Lung (tissue), 12 donors: ENCODE measurements around the gene EHMT2. TPM values are rescaled to one million over a fixed set of nuclear protein-coding genes. Genes with fewer than 3 reads are reported as not detected.

ENCODE experiments used
- ATAC-seq: fragments of 200-7000 bp; cut with Tn5 transposase; one replicate; pipeline ENCODE4 v1.9.1; 2020; ENCODE audit warnings: moderate number of reproducible peaks; ENCODE audit not compliant: insufficient read depth, low FRiP score
- DNase-seq, 3 donors: peaks; one replicate each; pipeline ENCODE4 v3.0.0-alpha.2; 2013 to 2017
- H3K27ac ChIP-seq, 2 donors: one replicate each; pipeline ENCODE4 v1.5.1; 2013; ENCODE audit warnings: mild to moderate bottlenecking in 2 of 2, moderate library complexity in 2 of 2, control low read depth in 1 of 2, inconsistent platforms in 1 of 2, low read depth in 1 of 2, low read length in 1 of 2
- H3K27me3 ChIP-seq, 3 donors: one replicate each; pipeline ENCODE4 v1.5.1; 2013; ENCODE audit warnings: low read length in 2 of 3; ENCODE audit not compliant: control insufficient read depth in 3 of 3, insufficient read depth in 3 of 3
- H3K36me3 ChIP-seq, 4 donors: one replicate each; pipeline ENCODE4 v1.5.1; 2013; ENCODE audit warnings: low read length in 4 of 4, mild to moderate bottlenecking in 1 of 4, moderate library complexity in 1 of 4; ENCODE audit not compliant: control insufficient read depth in 4 of 4, insufficient read depth in 4 of 4
- H3K4me1 ChIP-seq, 5 donors: one replicate each; pipeline ENCODE4 v1.5.1; 2013; ENCODE audit warnings: low read length in 5 of 5, mild to moderate bottlenecking in 2 of 5, moderate library complexity in 1 of 5; ENCODE audit not compliant: control insufficient read depth in 5 of 5, insufficient read depth in 5 of 5
- H3K4me3 ChIP-seq: one replicate; pipeline ENCODE4 v1.5.1; 2013; ENCODE audit warnings: mild to moderate bottlenecking, control low read depth, moderate library complexity
- H3K9ac ChIP-seq, 2 donors: one replicate each; pipeline ENCODE4 v1.5.1; 2013; ENCODE audit warnings: low read length in 2 of 2, control low read depth in 1 of 2; ENCODE audit not compliant: insufficient read depth in 1 of 2
- H3K9me3 ChIP-seq, 4 donors: one replicate each; pipeline ENCODE4 v1.5.1; 2013; ENCODE audit warnings: low read length in 3 of 4, mild to moderate bottlenecking in 1 of 4, moderate library complexity in 1 of 4; ENCODE audit not compliant: control insufficient read depth in 4 of 4, insufficient read depth in 3 of 4
- CTCF ChIP-seq: IDR thresholded peaks from 2 replicates; pipeline ENCODE4 v1.5.1; 2012; ENCODE audit warnings: mild to moderate bottlenecking; ENCODE audit errors: control extremely low read depth, extremely low read depth
- WGBS, 2 donors: extraction: QIAGEN DNeasy Blood & Tissue Kit; methylation state at CpG; one replicate each; pipeline ENCODE4 v1.1.7; 2013; 5-methylcytosine and 5-hydroxymethylcytosine counted together
- polyA plus RNA-seq, 2 donors: library from polyadenylated mRNA; stranded (reverse); fragments of 200-250 nt; gene quantifications; one replicate each; pipeline ENCODE4 v1.2.1, GENCODE V29; 2013
- total RNA-seq, 2 donors: library from RNA; depleted of rRNA in 1 of 2; stranded (reverse); fragments of >200 nt in 1 of 2; gene quantifications; one replicate each; pipeline ENCODE4 v1.2.1, GENCODE V29; 2014 to 2021
- donor health status: control.
- donor health status: control.
- donor health status: Bipolar disorder and iron deficiency.
- donor health status: healthy.
- donor health status: DM: yes; HTN: yes; CAD: no.

Gene EHMT2
- total and polyA plus RNA-seq, 4 donors = 21.2 to 43.4 (median 34.8) TPM

GRCh38 chr6:31900917-31901414 lies 3.5 kb upstream of the EHMT2 start:
- WGBS, 2 donors = 33 to 63% methylated on average over 29 of the region's 29 CpGs
- Histone ChIP-seq H3K4me1 (peaks cover 0 to 42% (median 9%) of the 10 kb centered on the region in 5 donors), H3K36me3 (no peaks in the 10 kb centered on the region), H3K27ac (peak overlapping the region in 1 of 2 donors; percentile 12), H3K4me3 (no peak overlapping the region), H3K9ac (no peak overlapping the region), H3K9me3 (no peaks in the 10 kb centered on the region), H3K27me3 (peaks cover 0 to 3% (median 3%) of the 10 kb centered on the region in 3 donors)
- DNase-seq (peak in 2 of 3 donors; percentile 24 to 31), ATAC-seq (no peak)
- TF ChIP-seq CTCF = no peak

- no peak overlapping the region for H3K27ac ChIP-seq
- H3K36me3 ChIP-seq = peaks cover 0 to 6% (median 2%) of the 10 kb centered on the region in 4 donors
- WGBS, 2 donors = 75 to 82% methylated on average over 41 to 49 of the region's 49 CpGs
- no peaks in the 10 kb centered on the region for H3K9me3 ChIP-seq
- H3K4me3 ChIP-seq = no peak overlapping the region
- peaks cover 0 to 42% (median 9%) of the 10 kb centered on the region in 5 donors for H3K4me1 ChIP-seq
- ATAC-seq (no peak), DNase-seq (no peak)
- no peaks in the 10 kb centered on the region for H3K27me3 ChIP-seq
- H3K9ac ChIP-seq = no peak overlapping the region
- no peak for TF ChIP-seq CTCF
These were observed 2.6 kb upstream of the EHMT2 start for GRCh38 chr6:31899882-31900722.

- no peak overlapping the region for H3K4me3 ChIP-seq
- WGBS, 2 donors = 28 to 61% methylated on average over 5 of the region's 5 CpGs
- DNase-seq (no peak), ATAC-seq (no peak)
- no peak overlapping the region for H3K27ac ChIP-seq
- peaks cover 0 to 8% (median 7%) of the 10 kb centered on the region in 4 donors for H3K36me3 ChIP-seq
- H3K9me3 ChIP-seq = no peaks in the 10 kb centered on the region
- TF ChIP-seq CTCF = no peak
- H3K9ac ChIP-seq = no peak overlapping the region
- no peaks in the 10 kb centered on the region for H3K27me3 ChIP-seq
- H3K4me1 ChIP-seq = peaks cover 0 to 42% (median 9%) of the 10 kb centered on the region in 5 donors
These were observed 1.7 kb upstream of the EHMT2 start for GRCh38 chr6:31899215-31899614.
